Measurements from ENCODE around the gene GMIP. TPM values are rescaled to one million over a fixed set of nuclear protein-coding genes. Genes with fewer than 3 reads are reported as not detected.

GMIP gene
- total RNA-seq, 1 donor from 2014 or later: 12.0 TPM

DNA sequence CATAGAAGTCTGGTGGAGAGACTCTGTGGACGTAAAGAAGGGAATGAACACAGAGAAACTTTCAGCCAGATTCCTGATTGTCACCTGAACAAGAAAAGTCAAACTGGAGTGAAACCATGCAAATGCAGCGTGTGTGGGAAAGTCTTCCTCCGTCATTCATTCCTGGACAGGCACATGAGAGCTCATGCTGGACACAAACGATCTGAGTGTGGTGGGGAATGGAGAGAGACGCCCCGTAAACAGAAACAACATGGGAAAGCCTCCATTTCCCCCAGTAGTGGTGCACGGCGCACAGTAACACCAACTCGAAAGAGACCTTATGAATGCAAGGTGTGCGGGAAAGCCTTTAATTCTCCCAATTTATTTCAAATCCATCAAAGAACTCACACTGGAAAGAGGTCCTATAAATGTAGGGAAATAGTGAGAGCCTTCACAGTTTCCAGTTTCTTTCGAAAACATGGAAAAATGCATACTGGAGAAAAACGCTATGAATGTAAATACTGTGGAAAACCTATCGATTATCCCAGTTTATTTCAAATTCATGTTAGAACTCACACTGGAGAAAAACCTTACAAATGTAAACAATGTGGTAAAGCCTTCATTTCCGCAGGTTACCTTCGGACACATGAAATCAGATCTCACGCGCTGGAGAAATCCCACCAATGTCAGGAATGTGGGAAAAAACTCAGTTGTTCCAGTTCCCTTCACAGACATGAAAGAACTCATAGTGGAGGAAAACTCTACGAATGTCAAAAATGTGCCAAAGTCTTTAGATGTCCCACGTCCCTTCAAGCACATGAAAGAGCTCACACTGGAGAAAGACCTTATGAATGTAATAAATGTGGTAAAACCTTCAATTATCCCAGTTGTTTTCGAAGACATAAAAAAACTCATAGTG lies 36.0 kb upstream of the GMIP start:
- no peaks in the 10 kb centered on the region for H3K4me1 Mint-ChIP-seq (ENCODE audit: unreplicated experiment)
- H3K4me3 Mint-ChIP-seq (ENCODE audit: unreplicated experiment): no peak overlapping the region
- H3K36me3 Mint-ChIP-seq (ENCODE audit: unreplicated experiment): peaks cover 64% of the 10 kb centered on the region
- H3K27me3 Mint-ChIP-seq (ENCODE audit: unreplicated experiment): no peaks in the 10 kb centered on the region
- DNase-seq (ENCODE audit: extremely low spot score, unreplicated experiment): no peak
- no peak for TF ChIP-seq CTCF (IDR thresholded peaks at IDR 0.05)
- no peak overlapping the region for H3K27ac Mint-ChIP-seq (ENCODE audit: unreplicated experiment)
- peaks cover 43% of the 10 kb centered on the region for H3K9me3 Mint-ChIP-seq (ENCODE audit: unreplicated experiment)

- TF ChIP-seq CTCF (IDR thresholded peaks at IDR 0.05): no peak
- H3K27ac Mint-ChIP-seq (ENCODE audit: unreplicated experiment): no peak overlapping the region
- DNase-seq (ENCODE audit: extremely low spot score, unreplicated experiment): no peak
- H3K4me1 Mint-ChIP-seq (ENCODE audit: unreplicated experiment): no peaks in the 10 kb centered on the region
- H3K4me3 Mint-ChIP-seq (ENCODE audit: unreplicated experiment): no peak overlapping the region
- no peaks in the 10 kb centered on the region for H3K27me3 Mint-ChIP-seq (ENCODE audit: unreplicated experiment)
- H3K9me3 Mint-ChIP-seq (ENCODE audit: unreplicated experiment): peaks cover 35% of the 10 kb centered on the region
- H3K36me3 Mint-ChIP-seq (ENCODE audit: unreplicated experiment): peaks cover 59% of the 10 kb centered on the region
Measured at GRCh38 chr19:19677579-19677978, 34.1 kb upstream of the GMIP start.

DNA sequence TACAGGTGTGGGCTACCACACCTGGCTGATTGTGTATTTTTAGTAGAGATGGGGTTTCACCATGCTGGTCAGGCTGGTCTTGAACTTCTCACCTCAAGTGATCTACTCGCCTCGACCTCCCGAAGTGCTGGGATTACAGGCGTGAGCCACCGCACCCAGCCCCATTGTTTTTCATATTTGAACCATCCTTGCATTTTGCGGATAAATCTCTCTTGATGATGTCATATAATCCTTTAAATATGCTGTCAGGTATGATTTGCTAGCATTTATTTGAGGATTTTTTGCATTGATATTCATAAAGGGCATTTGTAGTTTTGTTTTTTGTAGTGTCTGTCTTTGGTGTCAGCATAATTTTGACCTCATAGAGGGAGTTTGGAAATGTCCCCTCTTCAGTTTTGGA lies 30.9 kb upstream of the GMIP start:
- H3K27ac Mint-ChIP-seq (ENCODE audit: unreplicated experiment): no peak overlapping the region
- no peak for DNase-seq (ENCODE audit: extremely low spot score, unreplicated experiment)
- TF ChIP-seq CTCF (IDR thresholded peaks at IDR 0.05): no peak
- H3K27me3 Mint-ChIP-seq (ENCODE audit: unreplicated experiment): no peaks in the 10 kb centered on the region
- H3K4me3 Mint-ChIP-seq (ENCODE audit: unreplicated experiment): no peak overlapping the region
- peaks cover 41% of the 10 kb centered on the region for H3K36me3 Mint-ChIP-seq (ENCODE audit: unreplicated experiment)
- peaks cover 9% of the 10 kb centered on the region for H3K4me1 Mint-ChIP-seq (ENCODE audit: unreplicated experiment)
- H3K9me3 Mint-ChIP-seq (ENCODE audit: unreplicated experiment): peaks cover 28% of the 10 kb centered on the region

- Mint-ChIP-seq H3K4me3 (ENCODE audit: unreplicated experiment) (no peak overlapping the region), H3K27ac (ENCODE audit: unreplicated experiment) (no peak overlapping the region), H3K36me3 (ENCODE audit: unreplicated experiment) (peaks cover 30% of the 10 kb centered on the region), H3K27me3 (ENCODE audit: unreplicated experiment) (no peaks in the 10 kb centered on the region), H3K4me1 (ENCODE audit: unreplicated experiment) (peaks cover 19% of the 10 kb centered on the region), H3K9me3 (ENCODE audit: unreplicated experiment) (peaks cover 17% of the 10 kb centered on the region)
- no peak for TF ChIP-seq CTCF (IDR thresholded peaks at IDR 0.05)
- no peak for DNase-seq (ENCODE audit: extremely low spot score, unreplicated experiment)
Measured at GRCh38 chr19:19672816-19673215, 29.4 kb upstream of the GMIP start.

GRCh38 chr19:19670070-19670551 lies 26.7 kb upstream of the GMIP start:
- Mint-ChIP-seq H3K27ac (ENCODE audit: unreplicated experiment) (peak overlapping the region; percentile 82), H3K4me1 (ENCODE audit: unreplicated experiment) (peaks cover 19% of the 10 kb centered on the region), H3K9me3 (ENCODE audit: unreplicated experiment) (peaks cover 3% of the 10 kb centered on the region), H3K36me3 (ENCODE audit: unreplicated experiment) (peaks cover 9% of the 10 kb centered on the region), H3K4me3 (ENCODE audit: unreplicated experiment) (peak overlapping the region; percentile 87), H3K27me3 (ENCODE audit: unreplicated experiment) (no peaks in the 10 kb centered on the region)
- no peak for TF ChIP-seq CTCF (IDR thresholded peaks at IDR 0.05)
- DNase-seq (ENCODE audit: extremely low spot score, unreplicated experiment): no peak

Measured in osteocyte (in vitro differentiated cells).